Kidney epithelial cell (primary cell): ENCODE measurements around the gene QPRT. TPM values are rescaled to one million over a fixed set of nuclear protein-coding genes. Genes with fewer than 3 reads are reported as not detected.

Experiments used
- DNase-seq: peaks from one replicate; pipeline ENCODE4 v3.0.0-alpha.2; 2010; ENCODE audit warnings: low read depth
- H3K27me3 ChIP-seq: 2 replicates; pipeline ENCODE4 v1.6.0; 2011; ENCODE audit warnings: low read length; ENCODE audit not compliant: control insufficient read depth, insufficient read depth
- H3K36me3 ChIP-seq: 2 replicates; pipeline ENCODE4 v1.5.1; 2011; ENCODE audit warnings: low read length; ENCODE audit not compliant: control insufficient read depth, insufficient read depth
- H3K4me3 ChIP-seq: 2 replicates; pipeline ENCODE4 v1.5.1; 2011; ENCODE audit warnings: low read depth, mild to moderate bottlenecking, control low read depth, low read length
- CTCF ChIP-seq: IDR thresholded peaks from 2 replicates; pipeline ENCODE4 v1.5.1; 2011; ENCODE audit warnings: mild to moderate bottlenecking, moderate library complexity, low read length, control low read depth, inconsistent platforms; ENCODE audit not compliant: insufficient read depth, poor library complexity, severe bottlenecking
- total RNA-seq: library from RNA; depleted of rRNA; stranded (reverse); fragments of >200 nt; gene quantifications from 2 replicates; pipeline ENCODE4 v1.2.3, GENCODE V29; 2015

The QPRT gene
- total RNA-seq, 1 donor from 2014 or later: 47.9 TPM

GRCh38 chr16:29675811-29676643, 3.0 kb upstream of the QPRT start:
- Histone ChIP-seq H3K36me3 (no peaks in the 10 kb centered on the region), H3K27me3 (no peaks in the 10 kb centered on the region), H3K4me3 (no peak overlapping the region)
- no peak for TF ChIP-seq CTCF
- DNase-seq: no peak

- no peak overlapping the region for H3K4me3 ChIP-seq
- no peak for TF ChIP-seq CTCF
- no peaks in the 10 kb centered on the region for H3K36me3 ChIP-seq
- H3K27me3 ChIP-seq: no peaks in the 10 kb centered on the region
- no peak for DNase-seq
Measured at GRCh38 chr16:29676989-29677785, 1.8 kb upstream of the QPRT start.

GRCh38 chr16:29680180-29680598, 1.2 kb downstream of the QPRT start:
- no peak for TF ChIP-seq CTCF
- no peaks in the 10 kb centered on the region for H3K36me3 ChIP-seq
- peak; percentile 84 for DNase-seq
- H3K27me3 ChIP-seq: no peaks in the 10 kb centered on the region
- peak overlapping the region; percentile 13 for H3K4me3 ChIP-seq

- no peak for DNase-seq
- H3K4me3 ChIP-seq: no peak overlapping the region
- no peaks in the 10 kb centered on the region for H3K36me3 ChIP-seq
- TF ChIP-seq CTCF: no peak
- no peaks in the 10 kb centered on the region for H3K27me3 ChIP-seq
Measured at GRCh38 chr16:29683543-29684090, 4.6 kb downstream of the QPRT start.

- H3K27me3 ChIP-seq: no peaks in the 10 kb centered on the region
- no peak for DNase-seq
Measured at GRCh38 chr16:29684679-29685078, 5.7 kb downstream of the QPRT start.

More at GRCh38 chr16:29684679-29685078, 5.7 kb downstream of the QPRT start:
- Histone ChIP-seq H3K36me3 (no peaks in the 10 kb centered on the region), H3K4me3 (no peak overlapping the region)
- TF ChIP-seq CTCF: no peak
